T47D (cell line): ENCODE measurements around the gene ATP10A.

ENCODE experiments used
- DNase-seq, 2 experiments: peaks; one replicate each; pipeline versions ENCODE4 v3.0.0 to v3.0.0-alpha.2; 2011 to 2012; ENCODE audit warnings: low read depth in 1 of 2, low spot score in 1 of 2
- JUND ChIP-seq: IDR thresholded peaks from 2 replicates; pipeline ENCODE4 v1.6.1; 2012; ENCODE audit warnings: low read depth
- in situ Hi-C: cut with HindIII; loops from 2 replicates; pipeline ENCODE4 v1.10.0; 2016; ENCODE audit warnings: low sequenced_read_pairs, low pct_unique_long_range_greater_than_20kb

The ATP10A gene

GRCh38 chr15:25800761-25801515, 62.2 kb downstream of the ATP10A start:
- no peak for TF ChIP-seq JUND
- DNase-seq = no peak
- in situ Hi-C loops = no loop called here

GRCh38 chr15:25799906-25800700, 63.0 kb downstream of the ATP10A start:
- DNase-seq = peak; percentile 54 to 55
- in situ Hi-C loops = no loop called here
- TF ChIP-seq JUND = no peak

GRCh38 chr15:25797936-25798901, 64.9 kb downstream of the ATP10A start:
- in situ Hi-C loops = no loop called here
- TF ChIP-seq JUND = no peak

GRCh38 chr15:25797511-25797935, 65.6 kb downstream of the ATP10A start:
- DNase-seq = no peak
- TF ChIP-seq JUND = no peak

More at GRCh38 chr15:25797936-25798901, 64.9 kb downstream of the ATP10A start:
- no peak for DNase-seq

GRCh38 chr15:25797035-25797434, 66.1 kb downstream of the ATP10A start:
- no peak for DNase-seq
- in situ Hi-C loops = no loop called here
- no peak for TF ChIP-seq JUND

More at GRCh38 chr15:25797511-25797935, 65.6 kb downstream of the ATP10A start:
- in situ Hi-C loops = no loop called here

GRCh38 chr15:25796395-25796794, 66.7 kb downstream of the ATP10A start:
- TF ChIP-seq JUND = no peak
- in situ Hi-C loops = no loop called here
- DNase-seq = no peak

- no peak for TF ChIP-seq JUND
- DNase-seq = no peak
- in situ Hi-C loops = no loop called here
These were observed 67.4 kb downstream of the ATP10A start for GRCh38 chr15:25795712-25796111.

GRCh38 chr15:25795061-25795460, 68.1 kb downstream of the ATP10A start:
- no peak for DNase-seq
- in situ Hi-C loops = no loop called here
- no peak for TF ChIP-seq JUND

GRCh38 chr15:25793354-25794050, 69.6 kb downstream of the ATP10A start:
- DNase-seq = no peak
- TF ChIP-seq JUND = no peak
- in situ Hi-C loops = no loop called here

- TF ChIP-seq JUND = no peak
- DNase-seq = no peak
- in situ Hi-C loops = no loop called here
These were observed 71.0 kb downstream of the ATP10A start for GRCh38 chr15:25792128-25792527.

- TF ChIP-seq JUND = no peak
- in situ Hi-C loops = no loop called here
- DNase-seq = no peak
These were observed 73.0 kb downstream of the ATP10A start for GRCh38 chr15:25790000-25790660.
